ENCODE measurements around the gene ME1.

ME1 gene

GRCh38 chr6:83429857-83430610, 817 bp downstream of the ME1 start:
- H3K9me3 ChIP-seq (ENCODE audit: control insufficient read depth, insufficient read depth, low read depth, low read length): no peaks in the 10 kb centered on the region
- POLR2A ChIA-PET: interaction anchor here (0.6 to 1.0 kb wide), 2 partner anchors 57 to 82 kb away, joined by 3 to 4 read pairs; partner anchors contain the start of gene PRSS35
- peaks cover 2% of the 10 kb centered on the region; the same call in 1 of the 2 replicates for H3K4me1 ChIP-seq (ENCODE audit: control insufficient read depth, insufficient read depth, low read length)
- peak overlapping the region; percentile 83 for H3K4me3 ChIP-seq (ENCODE audit: low read depth, low read length)
- H3K27ac ChIP-seq (ENCODE audit: extremely low read depth, low read depth, low read length): peak overlapping the region; percentile 82
- peaks cover 0 to 14% of the 10 kb centered on the region in 2 experiments; a peak in 1 of 3 replicates for H3K36me3 ChIP-seq (ENCODE audit: control insufficient read depth in 2 of 2, insufficient read depth in 1 of 2, low read length in 2 of 2)
- CTCF ChIA-PET: interaction anchor here (0.7 to 1.3 kb wide), 6 partner anchors 14 to 800 kb away, joined by 3 to 4 read pairs (median 3); partner anchors contain the start of gene DOP1A
- no peak; the same call in 1 of the 2 replicates for TF ChIP-seq INSM2 (tag by site-specific recombination; IDR thresholded peaks at IDR 0.05)
- TF ChIP-seq REST (tag by site-specific recombination; IDR thresholded peaks at IDR 0.05): peak; percentile 22; the same call in 1 of the 2 replicates
- TF ChIP-seq ZBTB48 (tag by site-specific recombination; IDR thresholded peaks at IDR 0.05): peak; percentile 91; the same call in 1 of the 2 replicates
- TF ChIP-seq ZEB2 (tag by site-specific recombination; IDR thresholded peaks at IDR 0.05): peak; percentile 62; the same call in 1 of the 2 replicates
- 0 out of 2 replicates have a peak, but pooled peaks have one; percentile 65 for TF ChIP-seq ZNF76 (tag by site-specific recombination; IDR thresholded peaks at IDR 0.05; ENCODE audit: borderline replicate concordance, low read depth)
- TF ChIP-seq SCRT2 (tag by site-specific recombination; IDR thresholded peaks at IDR 0.05): peak; percentile 90
- no peak for TF ChIP-seq ZBTB10 (tag by site-specific recombination; IDR thresholded peaks at IDR 0.05)
- TF ChIP-seq ZBTB20 (tag by site-specific recombination; IDR thresholded peaks at IDR 0.05): peak; percentile 37; the same call in 1 of the 2 replicates
- 0 out of 2 replicates have a peak, but pooled peaks have one; percentile 12 for TF ChIP-seq ZNF660 (tag by site-specific recombination; IDR thresholded peaks at IDR 0.05)
- 0 out of 2 replicates have a peak, but pooled peaks have one; percentile 39 for TF ChIP-seq SCRT1 (tag by site-specific recombination; IDR thresholded peaks at IDR 0.05; ENCODE audit: borderline replicate concordance)
- TF ChIP-seq EGR2 (tag by site-specific recombination; IDR thresholded peaks at IDR 0.05; ENCODE audit: low read depth): 0 out of 2 replicates have a peak, but pooled peaks have one; percentile 8
- no peak for TF ChIP-seq ZNF423 (tag by site-specific recombination; IDR thresholded peaks at IDR 0.05)
- no peak for TF ChIP-seq ZNF473 (tag by site-specific recombination; IDR thresholded peaks at IDR 0.05)
- TF ChIP-seq ZBTB17 (tag by site-specific recombination; IDR thresholded peaks at IDR 0.05): peak; percentile 79; the same call in 1 of the 2 replicates
- no peak for TF ChIP-seq ZNF510 (tag by site-specific recombination; IDR thresholded peaks at IDR 0.05; ENCODE audit: insufficient replicate concordance)
- no peak for TF ChIP-seq ZBTB8A (tag by site-specific recombination; IDR thresholded peaks at IDR 0.05)
- TF ChIP-seq FEZF1 (tag by site-specific recombination; IDR thresholded peaks at IDR 0.05): 0 out of 2 replicates have a peak, but pooled peaks have one; percentile 10
- no peak for TF ChIP-seq ZNF449 (tag by site-specific recombination; IDR thresholded peaks at IDR 0.05)
- peak; percentile 70 for TF ChIP-seq ZNF366 (tag by site-specific recombination; conservative IDR thresholded peaks at IDR 0.05)
- no peak for TF ChIP-seq AEBP2 (tag by site-specific recombination; IDR thresholded peaks at IDR 0.05; ENCODE audit: borderline replicate concordance)
